ENCODE results near the gene DNM1.

GRCh38 chr9:128286440-128286839 is 83.3 kb downstream of the DNM1 start:
- TF ChIP-seq CTCF (IDR thresholded peaks at IDR 0.05) (no peak), POLR2A (IDR thresholded peaks at IDR 0.05) (no peak)
